ENCODE results near the gene TCHP. TPM values are rescaled to one million over a fixed set of nuclear protein-coding genes. Genes with fewer than 3 reads are reported as not detected.

The TCHP gene
- total RNA-seq, 4 donors from 2014 or later = 11.4 to 39.6 (median 21.1) TPM

DNA sequence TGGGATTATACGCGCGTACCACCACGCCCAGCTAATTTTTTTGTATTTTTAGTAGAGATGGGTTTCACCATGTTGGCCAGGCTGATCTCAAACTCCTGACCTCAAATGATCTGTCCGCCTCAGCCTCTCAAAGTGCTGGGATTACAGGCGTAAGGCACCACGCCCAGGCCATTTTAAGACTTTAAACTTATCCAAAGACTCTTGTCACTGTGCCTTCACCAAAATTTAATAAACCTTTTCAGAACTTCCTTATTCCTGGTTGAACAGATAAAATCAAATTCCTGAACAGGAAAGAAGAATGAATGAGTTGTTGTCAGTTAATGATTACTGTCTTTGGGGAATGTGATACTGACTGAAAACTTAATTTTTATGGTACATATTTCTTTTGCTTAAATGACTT, 58.3 kb downstream of the TCHP start:
- Histone ChIP-seq H3K36me3 (peaks cover 0 to 98% (median 11%) of the 10 kb centered on the region in 3 donors), H3K4me1 (no peaks in the 10 kb centered on the region), H3K27me3 (no peaks in the 10 kb centered on the region), H3K27ac (no peak overlapping the region), H3K9me3 (no peaks in the 10 kb centered on the region), H3K4me3 (no peak overlapping the region)
- TF ChIP-seq CTCF (IDR thresholded peaks at IDR 0.05) = no peak
- no peak for TF ChIP-seq EP300 (IDR thresholded peaks at IDR 0.05)
- TF ChIP-seq POLR2A (IDR thresholded peaks at IDR 0.05) = no peak
- 96 to 97% methylated on average over 7 of the region's 7 CpGs for WGBS, 2 donors
- DNase-seq (ENCODE audit: low spot score in 2 of 2) = no peak

DNA sequence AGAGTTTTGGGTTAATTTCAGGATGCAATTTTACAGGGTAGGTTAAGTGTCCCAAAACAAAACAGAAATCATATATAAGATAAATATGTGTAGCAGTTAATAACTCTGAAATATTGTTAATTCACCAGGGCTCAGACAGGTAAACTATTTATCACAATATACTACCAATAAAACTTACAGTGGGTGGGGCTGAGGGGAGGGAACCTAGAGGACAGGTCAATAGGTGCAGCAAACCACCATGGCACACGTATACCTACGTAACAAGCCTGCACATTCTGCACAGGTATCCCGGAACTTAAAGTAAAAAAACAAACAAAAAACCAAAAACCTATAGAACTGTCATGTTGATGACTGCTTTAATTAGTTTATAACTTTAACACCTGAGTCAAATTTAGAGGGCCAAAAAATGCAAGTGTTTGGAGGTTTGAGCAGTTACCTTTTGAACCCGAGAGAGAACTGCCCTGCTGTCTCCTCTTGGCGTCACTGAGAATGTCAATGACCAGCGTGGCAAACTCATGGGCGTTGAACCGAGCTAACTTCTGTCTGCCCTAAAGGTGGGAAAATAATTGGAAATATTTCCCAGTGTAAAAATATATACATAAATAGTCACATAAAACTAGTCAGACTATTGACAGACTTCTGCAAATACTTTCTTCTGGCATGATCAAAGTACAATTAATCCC, 59.5 kb downstream of the TCHP start:
- Histone ChIP-seq H3K4me3 (no peak overlapping the region), H3K9me3 (no peaks in the 10 kb centered on the region), H3K36me3 (peaks cover 0 to 96% (median 6%) of the 10 kb centered on the region in 3 donors), H3K27me3 (no peaks in the 10 kb centered on the region), H3K27ac (no peak overlapping the region), H3K4me1 (no peaks in the 10 kb centered on the region)
- DNase-seq (ENCODE audit: low spot score in 2 of 2) = no peak
- WGBS, 2 donors = 91 to 98% methylated on average over 8 of the region's 8 CpGs
- no peak for TF ChIP-seq POLR2A (IDR thresholded peaks at IDR 0.05)
- no peak for TF ChIP-seq EP300 (IDR thresholded peaks at IDR 0.05)
- TF ChIP-seq CTCF (IDR thresholded peaks at IDR 0.05) = no peak

- H3K9me3 ChIP-seq = no peaks in the 10 kb centered on the region
- TF ChIP-seq EP300 (IDR thresholded peaks at IDR 0.05) (no peak), CTCF (IDR thresholded peaks at IDR 0.05) (no peak), POLR2A (IDR thresholded peaks at IDR 0.05) (no peak)
- no peak overlapping the region for H3K4me3 ChIP-seq
- H3K4me1 ChIP-seq = no peaks in the 10 kb centered on the region
- WGBS, 2 donors = 81 to 83% methylated on average over 14 of the region's 14 CpGs
- peaks cover 0 to 96% (median 9%) of the 10 kb centered on the region in 3 donors for H3K36me3 ChIP-seq
- no peak overlapping the region for H3K27ac ChIP-seq
- no peaks in the 10 kb centered on the region for H3K27me3 ChIP-seq
- no peak for DNase-seq (ENCODE audit: low spot score in 2 of 2)
Observed at GRCh38 chr12:109961201-109961600, 61.1 kb downstream of the TCHP start.

- Histone ChIP-seq H3K36me3 (peaks cover 0 to 96% (median 9%) of the 10 kb centered on the region in 3 donors), H3K9me3 (no peaks in the 10 kb centered on the region), H3K27ac (no peak overlapping the region), H3K4me1 (no peaks in the 10 kb centered on the region), H3K27me3 (no peaks in the 10 kb centered on the region), H3K4me3 (no peak overlapping the region)
- no peak for DNase-seq (ENCODE audit: low spot score in 2 of 2)
- TF ChIP-seq CTCF (IDR thresholded peaks at IDR 0.05) (no peak), POLR2A (IDR thresholded peaks at IDR 0.05) (no peak), EP300 (IDR thresholded peaks at IDR 0.05) (no peak)
- WGBS, 2 donors = 82 to 85% methylated on average over 6 of the region's 6 CpGs
Observed at GRCh38 chr12:109961612-109962011, 61.5 kb downstream of the TCHP start.

DNA sequence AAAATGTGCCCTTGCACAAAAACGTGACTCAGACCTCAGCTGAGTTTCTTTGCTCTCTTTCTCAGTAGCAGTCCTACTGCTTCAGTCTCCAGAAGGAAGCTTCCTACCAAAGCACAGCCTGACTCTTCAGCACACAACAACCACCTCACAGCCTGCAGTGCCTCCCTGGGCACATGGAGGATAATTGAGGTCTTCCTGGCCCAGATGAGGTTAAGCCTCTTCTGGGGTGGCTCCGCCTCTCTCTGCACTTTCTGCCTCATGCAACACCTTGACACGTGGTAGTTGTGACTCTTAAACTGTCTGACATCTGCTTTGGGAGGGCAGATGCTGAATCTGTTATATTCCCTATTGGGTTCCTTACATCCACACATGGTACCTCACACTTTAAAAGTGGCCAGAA, 62.3 kb downstream of the TCHP start:
- Histone ChIP-seq H3K9me3 (no peaks in the 10 kb centered on the region), H3K36me3 (peaks cover 0 to 96% (median 9%) of the 10 kb centered on the region in 3 donors), H3K4me3 (no peak overlapping the region), H3K27me3 (no peaks in the 10 kb centered on the region), H3K27ac (no peak overlapping the region), H3K4me1 (no peaks in the 10 kb centered on the region)
- 55 to 63% methylated on average over 3 of the region's 3 CpGs for WGBS, 2 donors
- TF ChIP-seq EP300 (IDR thresholded peaks at IDR 0.05) = no peak
- TF ChIP-seq CTCF (IDR thresholded peaks at IDR 0.05) = no peak
- no peak for TF ChIP-seq POLR2A (IDR thresholded peaks at IDR 0.05)
- no peak for DNase-seq (ENCODE audit: low spot score in 2 of 2)
